Measurements from ENCODE around the gene SNAP47.

GRCh38 chr1:227816750-227817446, 81.7 kb downstream of the SNAP47 start:
- TF ChIP-seq CTCF (IDR thresholded peaks at IDR 0.05; ENCODE audit: low read length): no peak
- no peak for TF ChIP-seq EZH2 (IDR thresholded peaks at IDR 0.05; ENCODE audit: borderline replicate concordance, low read length)

All from OCI-LY1 (cell line).